SK-N-SH (cell line): Measurements from ENCODE around the gene BCAS4.

Experiments used
- CTCF ChIP-seq: fragments of 200-600 bp; sonication (generic); IDR thresholded peaks from 2 replicates; pipeline ENCODE4 v1.6.1; 2017; ENCODE audit warnings: antibody characterized with exemption, mild to moderate bottlenecking, moderate library complexity
- GABPA ChIP-seq: IDR thresholded peaks from 2 replicates; pipeline ENCODE4 v1.4.0; 2012; ENCODE audit warnings: low read depth, mild to moderate bottlenecking
- TAF1 ChIP-seq: IDR thresholded peaks from 2 replicates; pipeline ENCODE4 v1.6.1; 2012; ENCODE audit warnings: low read depth, mild to moderate bottlenecking, low read length, moderate library complexity, borderline replicate concordance

DNA sequence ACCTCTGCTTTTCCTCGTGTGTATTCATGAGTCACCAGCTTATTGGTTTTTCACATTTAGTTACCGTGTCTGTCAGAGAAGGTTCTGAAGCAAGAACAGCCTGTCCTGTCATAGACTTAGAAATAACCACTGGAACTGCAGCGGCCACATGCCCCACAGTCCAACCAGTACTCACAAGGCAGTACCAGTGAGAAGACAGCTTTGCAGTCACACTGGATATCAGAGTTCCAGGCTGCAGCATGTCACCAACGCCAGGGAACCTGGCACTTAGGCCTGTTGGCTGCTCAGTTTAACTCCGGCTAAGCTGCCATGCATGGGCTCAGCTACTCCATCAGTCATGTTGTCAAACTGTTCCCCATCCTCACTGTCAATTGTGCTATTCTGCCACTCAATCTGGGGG lies 96.3 kb downstream of the BCAS4 start:
- TF ChIP-seq CTCF (no peak), GABPA (no peak), TAF1 (no peak)
